ENCODE data around the gene RCSD1.
"Not testable (repeated sequence)": the region's sequence is repeated elsewhere in the genome, so short reads cannot be mapped to it uniquely, and the experiment has no call there.

The RCSD1 gene

DNA sequence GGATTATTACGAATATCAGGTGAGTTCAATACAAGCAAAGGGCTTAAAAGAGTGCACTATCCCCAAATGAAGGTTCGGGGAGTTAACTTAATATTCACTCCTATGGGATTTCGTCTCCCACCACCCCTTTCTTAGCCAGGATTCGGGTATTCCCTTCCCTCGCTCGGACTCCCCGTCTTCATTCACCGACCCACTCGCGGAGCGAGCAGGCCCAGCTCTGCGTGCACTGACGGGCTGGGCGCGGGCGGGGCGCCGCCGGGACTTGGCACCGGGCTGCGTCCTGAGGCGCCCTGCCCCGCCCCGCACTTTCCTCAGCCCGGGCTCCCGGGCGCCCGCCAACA, 84.0 kb downstream of the RCSD1 start:
- DNase-seq (ENCODE audit: low read depth, low spot score) = peak; percentile 54

DNA sequence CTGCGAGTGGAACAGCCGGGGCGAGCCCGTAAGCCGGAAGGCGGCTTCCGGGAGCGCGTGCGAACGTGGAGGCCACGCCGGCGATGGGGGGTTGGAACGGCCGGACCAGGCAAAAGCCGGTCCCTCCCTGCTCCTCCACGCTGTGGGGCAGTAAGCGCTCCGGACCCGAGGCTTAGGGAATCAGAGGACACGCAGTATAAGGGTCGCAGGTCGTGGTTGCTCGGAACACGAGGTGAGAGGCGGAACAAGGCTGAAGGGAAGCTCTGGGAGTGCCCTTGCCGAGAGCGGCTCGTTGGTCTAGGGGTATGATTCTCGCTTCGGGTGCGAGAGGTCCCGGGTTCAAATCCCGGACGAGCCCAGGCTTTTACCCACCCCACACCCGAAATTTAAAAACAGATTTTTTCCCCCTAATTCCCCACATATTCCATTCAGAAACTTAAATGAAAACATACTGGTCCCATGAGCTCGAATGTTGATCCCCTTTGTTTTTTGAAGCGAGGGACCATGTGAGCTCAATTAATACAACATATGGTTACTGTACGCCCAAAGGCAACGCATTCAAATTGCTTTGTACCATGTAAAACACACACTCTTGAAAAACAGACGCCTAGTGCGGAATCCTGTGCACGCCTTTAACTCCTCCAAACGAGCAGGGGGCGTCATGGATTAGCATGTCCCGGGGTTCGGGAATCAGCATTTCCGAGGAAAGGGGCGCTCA, 84.6 kb downstream of the RCSD1 start:
- DNase-seq (ENCODE audit: low read depth, low spot score) = peak; percentile 82

DNA sequence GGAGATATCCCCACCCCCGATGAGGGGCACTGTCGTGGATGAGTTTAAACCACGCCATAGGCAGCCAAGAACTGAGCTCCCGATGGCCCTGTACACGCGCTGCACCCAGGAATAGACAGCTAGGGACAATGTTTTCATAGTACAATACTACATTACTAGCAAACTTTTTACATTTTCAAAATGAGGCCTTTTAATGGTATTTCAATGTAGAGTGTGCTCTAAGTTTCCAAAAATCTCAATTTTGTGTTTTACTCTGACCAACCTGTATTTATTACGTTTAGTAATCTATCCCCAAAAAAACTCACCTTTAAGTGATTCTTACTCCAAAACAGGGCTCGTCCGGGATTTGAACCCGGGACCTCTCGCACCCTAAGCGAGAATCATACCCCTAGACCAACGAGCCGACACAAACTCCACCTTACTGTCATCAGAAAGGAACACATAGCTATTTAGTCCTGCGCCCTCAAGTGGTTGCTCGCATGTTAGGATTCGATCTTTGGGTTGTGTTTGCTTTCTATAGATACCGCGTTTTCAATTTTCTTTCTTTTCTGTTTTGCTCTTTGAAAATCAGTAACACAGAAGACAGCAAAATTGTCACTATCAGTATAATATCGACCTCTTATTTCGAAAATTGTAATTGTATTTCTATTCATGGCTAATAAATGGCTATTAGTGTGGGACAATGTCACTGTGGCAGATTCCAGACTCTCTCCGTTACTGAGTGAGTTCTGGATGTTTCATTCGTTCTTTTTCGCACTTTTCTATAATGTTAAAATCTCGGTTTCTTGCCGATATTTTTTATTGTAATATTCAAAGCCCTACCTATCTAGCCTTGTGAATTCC, 85.3 kb downstream of the RCSD1 start:
- DNase-seq (ENCODE audit: low read depth, low spot score) = peak; percentile 66

DNA sequence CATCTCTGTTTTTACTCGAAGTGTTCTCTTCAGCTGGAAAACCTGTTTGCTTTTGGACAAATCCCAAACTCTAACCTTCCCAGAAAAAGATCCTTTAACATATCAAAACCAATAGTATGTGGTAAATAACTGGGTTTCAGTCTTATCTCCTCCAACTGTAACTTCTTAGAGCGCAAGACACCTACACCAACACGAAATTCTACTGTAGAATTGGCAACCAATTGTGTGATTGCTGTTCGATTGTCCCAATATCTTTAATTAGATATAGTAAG, 85.9 kb downstream of the RCSD1 start:
- no peak for DNase-seq (ENCODE audit: low read depth, low spot score)

DNA sequence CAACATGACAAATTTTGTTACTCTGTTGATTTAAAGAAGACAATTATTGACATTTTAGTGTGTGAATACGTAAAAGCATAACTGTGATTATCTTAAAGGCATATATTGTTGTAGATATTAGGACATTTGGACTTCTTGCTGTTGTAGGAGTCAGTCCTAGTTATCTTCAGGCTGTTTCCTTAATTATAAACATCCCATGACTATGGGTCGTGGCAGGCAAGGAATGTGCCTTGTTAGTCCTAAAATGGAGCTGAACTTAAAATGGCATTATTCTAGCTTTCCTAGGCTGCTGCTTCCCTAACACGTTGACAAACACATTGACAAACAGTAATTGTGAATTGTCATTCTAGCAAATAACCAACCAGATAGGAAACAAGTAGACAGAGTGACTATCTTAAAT, 87.3 kb downstream of the RCSD1 start:
- DNase-seq (ENCODE audit: low read depth, low spot score) = no peak

DNA sequence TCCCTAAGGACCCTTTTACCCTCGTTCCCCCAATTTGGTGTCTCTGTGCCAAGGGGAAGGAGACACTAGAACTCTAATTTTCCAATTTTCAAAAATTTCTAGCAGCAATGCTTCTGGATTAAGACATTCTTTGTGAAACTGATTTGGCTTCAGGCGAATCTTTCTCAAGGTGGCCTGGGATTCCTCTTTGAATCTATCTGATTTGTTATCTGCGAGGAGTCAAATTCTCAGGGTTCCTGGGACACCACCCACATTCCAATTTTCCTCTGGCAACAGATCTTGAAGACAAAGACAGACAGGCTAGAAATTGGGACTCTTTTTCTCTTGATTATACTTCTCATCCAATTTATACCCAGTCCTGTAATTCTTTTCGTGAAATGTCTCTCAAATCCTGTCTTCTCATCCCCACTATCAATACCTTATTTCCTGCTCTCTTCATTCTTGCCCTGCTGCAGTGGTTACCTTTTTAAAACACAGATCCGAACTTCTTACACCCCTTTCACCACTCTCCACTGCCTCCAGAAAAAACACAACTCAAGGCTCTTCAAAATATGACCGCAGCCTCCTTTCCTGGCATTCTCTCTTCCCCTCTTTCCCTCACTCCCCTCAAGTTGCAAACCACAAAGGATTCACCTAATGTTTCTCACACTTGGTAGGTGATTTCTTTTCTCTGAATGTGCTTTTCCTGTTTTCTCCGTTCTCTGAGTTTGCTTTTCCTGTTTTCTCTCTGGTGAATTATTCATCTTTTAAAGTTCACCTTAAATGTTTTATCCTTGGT, 89.1 kb downstream of the RCSD1 start:
- no peak for DNase-seq (ENCODE audit: low read depth, low spot score)

DNA sequence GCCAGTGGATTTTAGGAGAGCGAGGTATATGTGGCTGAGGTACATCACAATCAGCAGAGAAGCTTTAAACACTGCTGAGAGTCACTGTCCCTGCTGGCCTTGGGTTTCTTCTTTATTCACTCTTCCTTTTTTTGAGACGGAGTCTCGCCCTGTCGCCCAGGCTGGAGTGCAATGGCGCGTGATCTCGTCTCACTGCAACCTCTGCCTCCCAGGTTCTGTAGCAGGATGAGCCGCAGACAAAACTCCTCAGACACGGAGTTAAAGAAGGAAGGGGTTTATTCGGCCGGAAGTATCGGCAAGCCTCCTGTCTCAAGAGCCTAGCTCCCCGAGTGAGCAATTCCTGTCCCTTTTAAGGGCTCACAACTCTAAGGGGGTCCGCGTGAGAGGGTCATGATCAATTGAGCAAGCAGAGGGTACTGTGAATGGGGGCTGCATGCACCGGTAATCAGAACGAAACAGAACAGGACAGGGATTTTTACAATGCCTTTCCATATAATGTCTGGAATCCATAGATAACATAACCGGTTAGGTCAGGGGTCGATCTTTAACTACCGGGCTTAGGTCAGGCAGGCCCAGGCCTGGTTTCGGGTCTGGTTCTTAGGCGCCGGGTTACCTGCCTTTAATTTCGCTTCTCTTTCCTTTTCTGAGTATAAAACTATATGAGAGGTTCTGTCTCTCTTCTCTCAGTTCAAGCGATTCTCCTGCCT, 89.8 kb downstream of the RCSD1 start:
- not testable (repeated sequence) for DNase-seq (ENCODE audit: low read depth, low spot score)

DNA sequence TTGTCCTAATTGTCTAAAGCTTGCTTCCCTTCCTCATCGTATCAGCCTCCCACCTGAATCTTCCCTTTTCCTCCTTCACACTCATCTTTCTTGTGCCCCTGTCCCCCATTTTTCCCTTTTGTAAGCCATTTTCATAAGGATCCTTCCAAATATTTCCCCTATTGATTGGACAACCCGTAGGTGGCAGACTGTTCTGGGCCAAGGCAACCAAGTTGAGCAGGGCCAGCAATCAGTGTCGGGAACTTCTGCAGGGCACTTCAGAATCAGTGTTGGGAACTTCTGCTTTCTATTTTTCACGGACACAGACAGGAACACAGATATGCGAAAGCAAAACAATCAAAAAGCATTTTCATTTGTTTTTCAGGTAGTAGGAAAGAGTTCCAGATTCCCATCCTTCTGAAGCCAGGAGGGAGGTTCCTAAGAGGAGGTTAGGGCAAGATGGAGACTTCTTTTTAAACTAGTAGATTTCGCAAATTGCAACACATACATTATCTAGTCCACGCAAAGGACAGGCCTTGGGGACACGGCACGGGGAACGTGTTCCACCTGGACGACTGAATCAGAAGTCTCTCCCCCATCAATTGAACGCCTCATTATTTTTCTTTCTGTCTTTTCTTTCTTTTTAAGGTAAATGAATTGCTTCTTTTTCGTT, 91.1 kb downstream of the RCSD1 start:
- no peak for DNase-seq (ENCODE audit: low read depth, low spot score)

DNA sequence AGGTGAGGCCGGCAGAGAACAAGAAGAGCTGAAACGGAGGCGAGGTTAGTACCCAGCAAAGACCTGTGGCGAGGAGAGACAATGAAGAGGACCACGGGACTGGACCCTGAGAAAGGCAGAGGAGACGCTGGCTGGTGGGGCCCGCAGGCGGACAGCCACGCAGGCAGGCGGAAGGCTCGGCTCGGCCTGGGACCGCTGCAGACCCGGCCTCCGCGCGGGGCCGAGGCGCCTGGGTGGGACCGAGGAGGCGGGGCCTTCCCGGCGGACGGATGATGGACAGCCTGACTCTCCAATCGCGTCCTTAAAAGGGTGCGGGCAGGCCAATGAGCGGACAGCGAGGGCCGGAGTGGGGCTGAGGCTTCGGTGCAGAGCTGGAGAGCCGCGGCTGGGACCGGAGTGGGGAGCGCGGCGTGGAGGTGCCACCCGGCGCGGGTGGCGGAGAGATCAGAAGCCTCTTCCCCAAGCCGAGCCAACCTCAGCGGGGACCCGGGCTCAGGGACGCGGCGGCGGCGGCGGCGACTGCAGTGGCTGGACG, 91.7 kb downstream of the RCSD1 start, which contains the start of gene MPZL1:
MPZL1 (plus strand) TSS at position 366 of the 535 bp plus-strand sequence. CDS start 170 bp downstream, outside the sequence.
- peak; percentile 83 for DNase-seq (ENCODE audit: low read depth, low spot score)

DNA sequence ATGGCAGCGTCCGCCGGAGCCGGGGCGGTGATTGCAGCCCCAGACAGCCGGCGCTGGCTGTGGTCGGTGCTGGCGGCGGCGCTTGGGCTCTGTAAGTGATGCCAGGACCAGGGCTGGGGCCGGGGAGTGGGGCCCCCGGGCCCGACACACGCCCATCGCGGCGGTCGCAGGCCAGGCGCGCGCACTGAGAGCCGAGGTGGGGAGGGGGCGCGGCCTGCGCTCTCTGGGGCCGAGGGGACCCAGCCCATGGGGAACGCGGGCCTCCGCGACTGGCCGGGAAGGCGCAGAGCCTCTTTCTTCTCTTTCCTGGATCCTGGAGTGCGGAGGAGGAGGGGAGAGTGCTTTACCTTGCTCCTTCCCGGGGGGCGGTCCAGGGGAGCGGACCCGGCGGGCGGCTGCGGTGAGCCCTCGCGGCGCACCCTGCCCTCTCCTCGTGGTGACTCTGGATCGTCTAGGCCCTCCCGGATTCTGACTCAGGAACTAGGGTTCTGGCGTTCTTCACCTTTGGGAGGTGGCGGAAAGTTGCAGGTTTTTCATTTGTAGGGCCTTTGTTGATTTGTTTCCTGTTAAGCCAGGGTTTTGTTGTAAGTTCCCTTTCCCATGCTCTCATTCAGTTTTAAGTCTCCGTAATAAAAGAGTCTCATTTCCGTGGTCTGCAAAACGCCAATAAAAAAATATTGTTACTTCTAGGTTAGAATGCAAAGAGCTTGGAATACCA, 92.3 kb downstream of the RCSD1 start:
- DNase-seq (ENCODE audit: low read depth, low spot score) = no peak

DNA sequence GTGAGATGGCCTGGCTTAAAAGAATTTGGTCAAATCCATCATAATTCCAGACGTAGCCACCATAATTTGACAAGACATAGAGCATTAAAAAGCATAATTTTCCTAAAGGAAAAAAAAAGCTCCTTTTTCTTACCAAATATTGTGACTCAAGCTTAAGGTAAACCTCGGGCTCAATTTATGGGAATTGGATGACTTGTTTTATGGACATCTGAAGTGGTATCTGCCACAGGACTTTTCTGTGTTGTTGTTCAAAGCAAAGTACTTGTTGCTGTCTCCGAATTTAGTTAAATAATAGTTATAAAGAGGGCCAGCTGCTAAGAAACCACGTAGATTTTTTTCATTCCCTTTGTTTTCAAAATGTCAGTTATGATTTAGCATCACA, 92.8 kb downstream of the RCSD1 start:
- no peak for DNase-seq (ENCODE audit: low read depth, low spot score)

DNA sequence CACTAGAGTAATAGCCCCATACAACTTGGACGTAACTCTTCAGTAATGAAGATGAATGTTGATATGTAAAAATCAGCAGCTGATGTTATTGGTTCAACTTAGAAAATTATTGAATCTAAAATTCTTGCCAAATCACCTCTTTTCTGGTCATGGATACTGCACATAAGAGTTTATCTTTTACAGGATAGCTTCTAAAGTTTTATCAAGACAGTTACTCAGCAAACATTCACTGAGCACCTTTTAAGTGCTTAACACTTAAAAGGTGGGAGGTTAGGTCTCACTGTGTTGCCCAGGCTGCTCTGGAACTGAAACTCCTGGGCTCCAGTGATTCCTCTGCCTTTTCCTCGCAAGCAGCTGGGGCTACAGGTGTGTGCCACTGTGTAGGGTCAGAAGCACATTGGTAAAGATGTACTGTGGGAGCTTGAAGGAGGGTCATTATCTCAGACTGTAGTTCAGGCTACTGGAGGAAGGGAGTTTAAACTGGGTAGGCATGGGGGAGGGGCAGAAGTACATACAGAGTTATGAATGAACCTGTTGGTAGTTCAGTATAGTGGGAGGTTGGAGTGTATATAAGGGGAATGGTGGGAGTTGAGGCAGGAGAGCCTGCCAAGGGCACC, 93.8 kb downstream of the RCSD1 start:
- DNase-seq (ENCODE audit: low read depth, low spot score) = no peak

DNA sequence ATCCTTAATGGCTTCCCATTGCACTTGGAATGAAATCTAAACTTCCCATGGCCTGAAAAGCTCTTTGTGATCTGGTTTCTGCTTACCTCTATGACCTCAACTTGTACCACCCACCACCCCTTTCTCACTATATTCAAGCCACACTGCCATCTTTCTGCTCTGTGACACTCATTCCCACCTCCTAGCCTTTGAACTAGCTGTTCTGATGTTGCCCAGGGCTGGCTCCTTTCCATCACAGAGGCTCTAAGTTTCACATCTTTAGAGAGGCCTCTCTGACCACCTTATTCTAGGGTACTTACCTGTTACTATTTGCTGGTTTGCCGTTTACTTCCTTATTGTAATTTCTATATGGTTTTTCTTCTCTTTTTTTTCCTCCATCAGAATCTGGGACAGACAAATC, 96.0 kb downstream of the RCSD1 start:
- DNase-seq (ENCODE audit: low read depth, low spot score) = no peak

DNA sequence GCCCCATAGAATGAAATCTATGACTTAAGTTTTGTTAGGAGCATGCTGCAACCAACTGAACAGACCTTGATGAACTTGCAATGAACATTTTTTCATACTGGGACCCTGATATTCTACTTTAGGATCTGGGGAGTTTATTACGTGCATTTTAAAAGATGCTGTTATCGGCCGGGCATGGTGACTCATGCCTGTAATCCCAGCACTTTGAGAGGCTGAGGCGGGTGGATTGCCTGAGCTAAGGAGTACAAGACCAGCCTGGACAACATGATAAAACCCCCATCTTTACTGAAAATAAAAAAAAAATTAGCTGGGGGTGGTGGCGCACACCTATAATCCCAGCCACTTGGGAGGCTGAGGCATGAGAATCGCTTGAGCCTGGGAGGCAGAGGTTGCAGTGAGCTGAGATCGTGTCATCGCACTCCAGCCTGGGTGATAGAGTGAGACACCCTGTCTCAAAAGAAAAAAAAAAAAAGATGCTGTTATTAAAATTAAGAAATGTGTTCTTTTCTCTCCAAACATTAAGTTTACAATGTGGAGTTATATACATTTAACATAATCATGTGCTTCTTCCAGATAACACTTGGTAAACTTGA, 98.9 kb downstream of the RCSD1 start:
- DNase-seq (ENCODE audit: low read depth, low spot score) = no peak

DNA sequence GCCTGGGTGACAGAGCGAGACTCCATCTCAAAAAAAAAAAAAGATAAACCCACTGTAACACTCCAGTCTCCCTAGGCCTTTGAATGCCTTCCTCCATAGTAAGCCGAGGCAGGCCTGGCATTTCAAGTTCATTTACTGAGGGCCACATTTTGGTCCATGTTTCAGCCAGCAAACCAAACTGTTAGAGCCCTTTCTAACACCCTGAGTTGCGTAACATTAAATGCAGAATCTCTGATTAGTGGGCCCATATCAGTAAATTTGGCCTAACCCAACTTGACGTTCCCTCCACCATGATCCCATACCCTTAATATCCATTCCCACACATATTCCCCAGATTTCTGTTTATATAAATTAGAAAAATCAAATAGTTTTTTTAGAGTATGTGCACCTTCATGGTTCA, 104.2 kb downstream of the RCSD1 start:
- DNase-seq (ENCODE audit: low read depth, low spot score) = no peak

DNA sequence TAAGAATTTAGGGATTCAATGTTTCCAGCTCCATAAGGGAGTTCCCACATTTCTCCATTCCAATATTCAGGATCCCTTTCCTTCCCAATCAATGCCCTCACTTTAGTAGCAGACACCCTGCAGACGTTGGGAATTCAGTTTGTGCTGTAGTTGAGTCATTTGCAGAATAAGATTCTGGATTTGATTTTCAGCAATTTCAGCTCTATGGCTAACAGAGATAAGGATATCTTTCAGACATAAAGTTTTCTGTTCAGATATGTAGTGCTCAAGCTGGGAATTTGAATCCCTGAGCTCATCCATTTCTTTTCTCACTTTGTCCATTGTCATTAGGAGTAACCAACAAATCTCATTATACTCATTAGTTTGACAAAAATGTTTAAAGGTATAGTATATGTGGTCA, 104.8 kb downstream of the RCSD1 start:
- DNase-seq (ENCODE audit: low read depth, low spot score) = no peak

DNA sequence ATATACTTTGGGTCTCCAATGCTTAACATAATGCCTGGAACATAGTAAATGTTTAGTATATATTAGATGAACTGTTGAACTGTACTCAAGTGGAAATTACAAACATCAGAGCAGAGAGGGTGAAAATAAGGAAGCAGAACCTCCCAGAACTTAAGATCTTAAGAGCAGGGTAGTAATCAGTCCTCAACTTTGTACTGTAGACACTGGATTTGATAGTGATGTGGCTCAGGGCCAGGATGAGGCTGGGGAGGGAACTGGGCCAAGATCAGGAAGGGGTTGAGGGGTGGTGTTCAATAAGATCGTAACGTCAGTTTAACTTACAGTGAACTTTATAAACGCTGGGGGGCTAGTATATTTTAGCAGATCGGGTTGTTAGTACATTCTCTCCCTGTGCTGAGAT, 107.1 kb downstream of the RCSD1 start:
- no peak for DNase-seq (ENCODE audit: low read depth, low spot score)

DNA sequence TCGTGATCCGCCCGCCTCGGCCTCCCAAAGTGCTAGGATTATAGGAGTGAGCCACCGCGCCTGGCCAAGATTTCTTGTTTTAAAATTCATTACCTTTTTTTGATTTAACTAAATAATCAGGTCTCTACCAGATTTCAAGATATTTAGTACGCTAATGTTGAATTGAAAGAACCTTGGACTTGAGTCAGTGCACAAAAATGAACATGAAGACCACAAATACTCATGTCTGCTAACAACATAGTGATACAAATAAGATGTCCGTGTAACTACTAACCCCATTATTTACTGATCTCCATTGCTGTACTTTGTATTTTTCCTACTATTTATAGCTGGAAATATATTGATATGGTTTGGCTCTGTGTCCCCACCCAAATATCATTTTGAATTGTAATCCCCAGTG, 108.1 kb downstream of the RCSD1 start:
- no peak for DNase-seq (ENCODE audit: low read depth, low spot score)

DNA sequence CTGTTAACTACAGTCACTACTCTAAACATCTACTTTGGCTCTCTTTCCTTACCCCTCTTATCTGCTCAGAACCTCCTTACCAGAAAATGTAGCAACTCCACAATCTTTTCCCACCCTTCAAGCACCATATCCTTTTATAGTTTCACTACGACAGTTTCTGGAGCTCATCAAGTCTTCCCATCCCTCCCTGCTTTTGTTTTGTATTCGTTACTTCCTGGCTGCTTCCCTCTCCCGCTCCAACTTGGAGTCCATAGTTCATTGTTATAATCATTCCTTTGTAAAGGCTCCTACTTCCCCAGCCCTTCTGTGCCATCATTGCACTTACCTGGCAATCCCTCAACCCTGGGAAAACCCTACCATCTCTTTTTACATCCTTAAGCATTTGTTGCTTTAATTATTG, 109.7 kb downstream of the RCSD1 start:
- DNase-seq (ENCODE audit: low read depth, low spot score) = no peak

DNA sequence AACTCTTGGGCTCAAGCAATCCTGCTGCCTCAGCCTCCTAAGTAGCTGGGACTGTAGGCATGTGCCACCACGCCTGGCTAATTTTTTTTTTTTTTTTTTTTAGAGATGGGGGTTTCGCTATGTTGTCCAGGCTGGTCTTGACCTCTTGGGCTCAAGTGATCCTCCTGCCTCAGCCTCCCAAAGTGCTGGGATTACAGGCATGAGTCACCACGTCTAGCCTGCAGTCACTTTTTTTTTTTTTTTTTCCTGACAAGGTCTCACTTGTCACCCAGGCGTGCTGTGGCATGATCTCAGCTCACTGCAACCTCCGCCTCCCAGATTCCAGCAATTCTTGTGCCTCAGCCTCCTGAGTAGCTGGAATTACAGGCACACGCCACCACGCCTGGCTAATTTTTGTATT, 111.1 kb downstream of the RCSD1 start:
- not testable (repeated sequence) for DNase-seq (ENCODE audit: low read depth, low spot score)
